WERI-Rb-1 (cell line): ENCODE data around the gene RNU1-2.
"Not testable (repeated sequence)": the region's sequence is repeated elsewhere in the genome, so short reads cannot be mapped to it uniquely, and the experiment has no call there.

Experiments used
- DNase-seq: peaks from one replicate; pipeline ENCODE4 v3.0.0-alpha.2; 2020
- H3K27ac ChIP-seq: fragments of 250-450 bp; sonication (Bioruptor Pico); 2 replicates; pipeline ENCODE4 v1.5.1; 2020; ENCODE audit warnings: mild to moderate bottlenecking, moderate library complexity
- H3K27me3 ChIP-seq: fragments of 250-450 bp; sonication (Bioruptor Pico); 2 replicates; pipeline ENCODE4 v1.5.1; 2021; ENCODE audit warnings: mild to moderate bottlenecking, low read depth, moderate library complexity; ENCODE audit not compliant: insufficient read depth, severe bottlenecking
- H3K36me3 ChIP-seq: fragments of 250-450 bp; sonication (Bioruptor Pico); 2 replicates; pipeline ENCODE4 v1.5.1; 2020; ENCODE audit warnings: mild to moderate bottlenecking, moderate library complexity
- H3K4me3 ChIP-seq: 2 replicates; pipeline ENCODE4 v1.5.1; 2011; ENCODE audit warnings: low read depth, mild to moderate bottlenecking, control low read depth, low read length
- H3K9me3 ChIP-seq: fragments of 250-450 bp; sonication (Bioruptor Pico); 2 replicates; pipeline ENCODE4 v1.5.1; 2021; ENCODE audit warnings: mild to moderate bottlenecking, moderate library complexity; ENCODE audit not compliant: severe bottlenecking
- CTCF ChIP-seq: IDR thresholded peaks from 2 replicates; pipeline ENCODE4 v1.5.1; 2011; ENCODE audit warnings: low read depth, mild to moderate bottlenecking, control low read depth, inconsistent platforms, low read length

Gene RNU1-2

GRCh38 chr1:16915627-16915973 lies 19.8 kb downstream of the RNU1-2 start:
- no peaks in the 10 kb centered on the region for H3K36me3 ChIP-seq
- TF ChIP-seq CTCF, result no peak
- DNase-seq, result no peak
- no peak overlapping the region for H3K27ac ChIP-seq
- H3K9me3 ChIP-seq, result no peaks in the 10 kb centered on the region
- no peaks in the 10 kb centered on the region for H3K27me3 ChIP-seq
- H3K4me3 ChIP-seq, result no peak overlapping the region

GRCh38 chr1:16916036-16916880 lies 20.5 kb downstream of the RNU1-2 start:
- H3K9me3 ChIP-seq, H3K27ac ChIP-seq, H3K4me3 ChIP-seq, DNase-seq, H3K27me3 ChIP-seq, H3K36me3 ChIP-seq: not testable (repeated sequence)

- TF ChIP-seq CTCF, result no peak
- H3K4me3 ChIP-seq, result no peak overlapping the region
- DNase-seq, result no peak
- no peak overlapping the region for H3K27ac ChIP-seq
- H3K9me3 ChIP-seq, result no peaks in the 10 kb centered on the region
- peaks cover 4% of the 10 kb centered on the region; the same call in 1 of the 2 replicates for H3K36me3 ChIP-seq
- H3K27me3 ChIP-seq, result no peaks in the 10 kb centered on the region
These were observed 22.6 kb downstream of the RNU1-2 start for GRCh38 chr1:16918371-16918770.

GRCh38 chr1:16918936-16919665 lies 23.3 kb downstream of the RNU1-2 start:
- not testable (repeated sequence) for H3K27me3 ChIP-seq, DNase-seq, H3K4me3 ChIP-seq

GRCh38 chr1:16920951-16921350 lies 25.2 kb downstream of the RNU1-2 start:
- H3K27me3 ChIP-seq, result no peaks in the 10 kb centered on the region
- DNase-seq, result no peak
- peaks cover 15% of the 10 kb centered on the region for H3K36me3 ChIP-seq
- H3K4me3 ChIP-seq, result no peak overlapping the region
- H3K27ac ChIP-seq, result peak overlapping the region; percentile 76
- H3K9me3 ChIP-seq, result no peaks in the 10 kb centered on the region
- no peak for TF ChIP-seq CTCF

More at GRCh38 chr1:16918936-16919665, 23.3 kb downstream of the RNU1-2 start:
- not testable (repeated sequence) for H3K36me3 ChIP-seq, H3K9me3 ChIP-seq, H3K27ac ChIP-seq

GRCh38 chr1:16921391-16922185 lies 25.8 kb downstream of the RNU1-2 start, which contains the start of gene CROCC:
CROCC (plus strand) TSS chr1:16921931; CDS start chr1:16922019, 88 bp downstream.
- TF ChIP-seq CTCF, result no peak
- peak; percentile 97 for DNase-seq
- Histone ChIP-seq H3K27me3 (no peaks in the 10 kb centered on the region), H3K27ac (peak within 1 kb of the TSS; percentile 76), H3K9me3 (no peaks in the 10 kb centered on the region), H3K4me3 (peak within 1 kb of the TSS; percentile 49), H3K36me3 (peaks cover 16% of the 10 kb centered on the region)
